HepG2 (cell line): Measurements from ENCODE around the gene RPRD1A. TPM values are rescaled to one million over a fixed set of nuclear protein-coding genes. Genes with fewer than 3 reads are reported as not detected.

Source experiments
- ATAC-seq: fragments of 200-7000 bp; cut with Tn5 transposase; 3 replicates; pipeline ENCODE4 v1.9.1; 2020; ENCODE audit warnings: mild to moderate bottlenecking, moderate library complexity
- BruUV-seq: library from RNA; stranded (reverse); fragments of 400-500 nt; replicated peaks from 2 replicates; lab custom pipeline; 2021; lab: Mats Ljungman, UMichigan
- CTCF ChIA-PET: fragments of 300-600 bp; formaldehyde crosslinking; extraction: SDS; loops from one replicate; lab custom pipeline; 2021; ENCODE audit warnings: low total read pairs, inconsistent platforms, low intra/inter-chr PET ratio; lab: Yijun Ruan, JAX
- POLR2A ChIA-PET: fragments of 350-600 bp; sonication (Branson Sonifier 250); formaldehyde crosslinking; loops from one replicate; lab custom pipeline; 2020; ENCODE audit warnings: antibody characterized with exemption, inconsistent platforms; lab: Yijun Ruan, JAX
- DNase-seq: peaks from one replicate; pipeline ENCODE4 v3.0.0-alpha.2; 2015; ENCODE audit warnings: low spot score
- FAIRE-seq: peaks from 3 replicates; lab custom pipeline; 2011; peaks lifted over from hg19 to GRCh38; lab: Jason Lieb, UNC
- H2AFZ ChIP-seq: one replicate; pipeline ENCODE4 v1.6.1; 2011; ENCODE audit warnings: low read length, inconsistent platforms
- H3K27ac ChIP-seq: fragments of 300-600 bp; 3 replicates; pipeline ENCODE4 v1.8.0; 2011; ENCODE audit warnings: mixed run types, mild to moderate bottlenecking, mixed read lengths, low read length, inconsistent platforms; ENCODE audit not compliant: insufficient read depth; ENCODE audit errors: extremely low read length
- H3K27me3 ChIP-seq, 2 experiments: fragments of 200-600 bp in 1 of 2; 2 replicates in 1 of 2; 3 replicates in 1 of 2; pipeline versions ENCODE4 v1.6.0 to v1.8.0; 2011; ENCODE audit warnings: low read length in 2 of 2, mild to moderate bottlenecking in 2 of 2, moderate library complexity in 2 of 2, inconsistent platforms in 1 of 2; ENCODE audit not compliant: insufficient read depth in 2 of 2, control insufficient read depth in 1 of 2
- H3K36me3 ChIP-seq, 2 experiments: fragments of 200-600 bp in 1 of 2; replicated peaks in 1 of 2; 2 replicates in 1 of 2; 3 replicates in 1 of 2; pipeline versions ENCODE4 v1.5.1 to v1.8.0; 2011; ENCODE audit warnings: low read length in 2 of 2, inconsistent platforms in 1 of 2; ENCODE audit not compliant: insufficient read depth in 2 of 2, control insufficient read depth in 1 of 2
- H3K4me1 ChIP-seq: 2 replicates; pipeline ENCODE4 v1.5.1; 2012; ENCODE audit warnings: low read length, inconsistent platforms; ENCODE audit not compliant: insufficient read depth
- H3K4me2 ChIP-seq: 2 replicates; pipeline ENCODE4 v1.6.0; 2011; ENCODE audit warnings: low read depth, low read length, inconsistent platforms
- H3K4me3 ChIP-seq, 3 experiments: fragments of 200-600 bp in 1 of 3; sonication (generic), shearing (Covaris generic) in 1 of 3; replicated peaks in 1 of 3; 2 replicates each; pipeline ENCODE4 v1.5.1; 2011 to 2016; ENCODE audit warnings: low read length in 3 of 3, inconsistent platforms in 2 of 3, low read depth in 2 of 3, mild to moderate bottlenecking in 2 of 3, control low read depth in 1 of 3, mixed read lengths in 1 of 3; ENCODE audit not compliant: insufficient read depth in 1 of 3
- H3K79me2 ChIP-seq: one replicate; pipeline ENCODE4 v1.6.1; 2011; ENCODE audit warnings: low read length, inconsistent platforms; ENCODE audit not compliant: insufficient read depth
- H3K9ac ChIP-seq: 2 replicates; pipeline ENCODE4 v1.6.0; 2011; ENCODE audit warnings: mild to moderate bottlenecking, low read depth, low read length, inconsistent platforms; ENCODE audit not compliant: insufficient read depth
- H3K9me3 ChIP-seq: 2 replicates; pipeline ENCODE4 v1.5.1; 2012; ENCODE audit warnings: mild to moderate bottlenecking, low read length
- H4K20me1 ChIP-seq: 2 replicates; pipeline ENCODE4 v1.6.0; 2011; ENCODE audit warnings: inconsistent platforms, mild to moderate bottlenecking, low read length, moderate library complexity; ENCODE audit not compliant: insufficient read depth
- BATF2 ChIP-seq: sonication (generic); formaldehyde crosslinking; IDR thresholded peaks from 2 replicates; pipeline ENCODE4 v1.8.0; 2022; ENCODE audit warnings: mild to moderate bottlenecking, missing genetic modification reagents, moderate library complexity
- CREBL2 ChIP-seq: sonication (generic); formaldehyde crosslinking; IDR thresholded peaks from 2 replicates; pipeline ENCODE4 v1.8.1; 2023; ENCODE audit warnings: missing genetic modification reagents, mild to moderate bottlenecking, borderline replicate concordance
- ETS1 ChIP-seq: sonication (generic); formaldehyde crosslinking; IDR thresholded peaks from 2 replicates; pipeline ENCODE4 v1.4.0; 2020; ENCODE audit warnings: missing genetic modification reagents
- FOSL1 ChIP-seq: sonication (generic); formaldehyde crosslinking; IDR thresholded peaks from 2 replicates; pipeline ENCODE4 v1.9.0; 2021; ENCODE audit warnings: missing genetic modification reagents, borderline replicate concordance
- GTF3A ChIP-seq: sonication (generic); formaldehyde crosslinking; conservative IDR thresholded peaks from 2 replicates; pipeline ENCODE4 v1.4.0; 2020; ENCODE audit warnings: mild to moderate bottlenecking, missing genetic modification reagents
- HNF4A ChIP-seq: sonication (generic); formaldehyde crosslinking; IDR thresholded peaks from 2 replicates; pipeline ENCODE4 v1.4.0; 2020; ENCODE audit warnings: missing genetic modification reagents
- MED13 ChIP-seq: sonication (generic); formaldehyde crosslinking; IDR thresholded peaks from 2 replicates; pipeline ENCODE4 v1.5.0; 2020; ENCODE audit warnings: missing genetic modification reagents
- MYC ChIP-seq: sonication (generic); formaldehyde crosslinking; IDR thresholded peaks from 2 replicates; pipeline ENCODE4 v1.9.0; 2021; ENCODE audit warnings: missing genetic modification reagents, borderline replicate concordance
- MYPOP ChIP-seq: sonication (generic); formaldehyde crosslinking; IDR thresholded peaks from 2 replicates; pipeline ENCODE4 v1.8.1; 2023; ENCODE audit warnings: mild to moderate bottlenecking, moderate library complexity, missing genetic modification reagents
- NFATC3 ChIP-seq: sonication (generic); formaldehyde crosslinking; IDR thresholded peaks from 2 replicates; pipeline ENCODE4 v1.5.1; 2020; ENCODE audit warnings: mild to moderate bottlenecking, missing genetic modification reagents
- RBFOX2 ChIP-seq: fragments of 200-400 bp; formaldehyde crosslinking; IDR thresholded peaks from 2 replicates; pipeline ENCODE4 v1.6.1; 2017; ENCODE audit warnings: low read depth, mild to moderate bottlenecking, low read length
- SYNCRIP ChIP-seq: fragments of 200-400 bp; formaldehyde crosslinking; IDR thresholded peaks from 2 replicates; pipeline ENCODE4 v1.6.1; 2018; ENCODE audit warnings: mild to moderate bottlenecking, low read depth, low read length; ENCODE audit not compliant: insufficient read depth
- ZBTB34 ChIP-seq: sonication (generic); formaldehyde crosslinking; IDR thresholded peaks from 2 replicates; pipeline ENCODE4 v1.8.0; 2022; ENCODE audit warnings: mild to moderate bottlenecking, missing genetic modification reagents
- ZFY ChIP-seq: sonication (generic); formaldehyde crosslinking; IDR thresholded peaks from 2 replicates; pipeline ENCODE4 v1.4.0; 2020; ENCODE audit warnings: missing genetic modification reagents
- ZNF207 ChIP-seq: fragments of 450-650 bp; IDR thresholded peaks from 2 replicates; pipeline ENCODE4 v1.6.1; 2016; ENCODE audit warnings: antibody characterized with exemption, borderline replicate concordance
- ZNF230 ChIP-seq: sonication (generic); formaldehyde crosslinking; IDR thresholded peaks from 2 replicates; pipeline ENCODE4 v1.4.0; 2020; ENCODE audit warnings: mild to moderate bottlenecking, missing genetic modification reagents
- ZNF550 ChIP-seq: sonication (generic); formaldehyde crosslinking; IDR thresholded peaks from 2 replicates; pipeline ENCODE4 v1.4.0; 2020; ENCODE audit warnings: mild to moderate bottlenecking, missing genetic modification reagents, borderline replicate concordance
- ZNF556 ChIP-seq: sonication (generic); formaldehyde crosslinking; IDR thresholded peaks from 2 replicates; pipeline ENCODE4 v1.4.0; 2020; ENCODE audit warnings: mild to moderate bottlenecking, missing genetic modification reagents, borderline replicate concordance
- ZNF616 ChIP-seq: sonication (generic); formaldehyde crosslinking; IDR thresholded peaks from 2 replicates; pipeline ENCODE4 v1.5.0; 2020; ENCODE audit warnings: low read depth, mild to moderate bottlenecking, missing genetic modification reagents
- ZNF839 ChIP-seq: sonication (generic); formaldehyde crosslinking; IDR thresholded peaks from 2 replicates; pipeline ENCODE4 v1.4.0; 2020; ENCODE audit warnings: missing genetic modification reagents, mild to moderate bottlenecking, borderline replicate concordance
- WGBS: methylation state at CpG from one replicate; pipeline ENCODE4 v1.1.6; 2017; ENCODE audit warnings: low lambda C conversion rate; 5-methylcytosine and 5-hydroxymethylcytosine counted together
- in situ Hi-C: cut with HindIII; loops from 2 replicates; pipeline ENCODE4 v1.10.0; 2017; ENCODE audit warnings: low pct_unique_long_range_greater_than_20kb; ENCODE audit not compliant: extremely low pct_ligation_motif_present
- intact Hi-C: fragments of 100-400 bp; cut with micrococcal nuclease; formaldehyde crosslinking; loops from one replicate; pipeline ENCODE4 v1.10.0; 2022; ENCODE audit not compliant: unreplicated experiment
- polyA plus RNA-seq, 8 experiments: library from polyadenylated mRNA; depleted of rRNA in 3 of 8; stranded (reverse) in 7 of 8; unstranded in 1 of 8; fragments of >200 nt; fragmentation: Illumina TruSeq in 4 of 8; extraction: Trizol in 4 of 8; gene quantifications; 2 replicates each; pipeline versions ENCODE4 v1.2.1 to v1.2.3, GENCODE V29; 2011 to 2016; ENCODE audit warnings: low read depth in 4 of 8, missing spikeins in 1 of 8, mixed read lengths in 1 of 8; ENCODE audit not compliant: insufficient read depth in 1 of 8
- total RNA-seq, 5 experiments: library from RNA; depleted of rRNA; stranded (reverse); fragments of >200 nt; fragmentation: Illumina TruSeq; extraction: Trizol; gene quantifications; 2 replicates each; pipeline ENCODE4 v1.2.3, GENCODE V29; 2016; ENCODE audit warnings: low read depth in 1 of 5

Gene RPRD1A
- total and polyA plus RNA-seq, 2 of the 13 experiments (the other 11 are each of a cell fraction or from before 2014, with no cell fraction given) = 42.5 to 78.2 TPM

- H3K27ac ChIP-seq = no peak overlapping the region
- peaks cover 6 to 24% of the 10 kb centered on the region in 2 experiments; a peak in 4 of 5 replicates for H3K36me3 ChIP-seq
- no peak overlapping the region for H2AFZ ChIP-seq
- ChIA-PET POLR2A (no interaction called here), CTCF (no interaction called here)
- ATAC-seq (no peak), FAIRE-seq (no peak), DNase-seq (no peak)
- H3K9ac ChIP-seq = no peak overlapping the region
- in situ Hi-C loops = no loop called here
- intact Hi-C loops = no loop called here
- H3K4me2 ChIP-seq = no peak overlapping the region
- no peak overlapping the region for H3K4me3 ChIP-seq
- H3K9me3 ChIP-seq = no peaks in the 10 kb centered on the region
- WGBS = 49% methylated on average over 2 of the region's 2 CpGs
- H3K79me2 ChIP-seq = no peaks in the 10 kb centered on the region
- TF ChIP-seq ETS1 (CRISPR knock-in tag) (no peak), GTF3A (no peak), ZNF550 (no peak), ZNF207 (no peak), MED13 (no peak), ZBTB34 (no peak), CREBL2 (no peak), NFATC3 (CRISPR knock-in tag) (no peak), ZNF230 (CRISPR knock-in tag) (no peak), RBFOX2 (no peak), ZFY (CRISPR knock-in tag) (no peak), ZNF556 (CRISPR knock-in tag) (no peak), SYNCRIP (no peak), ZNF839 (CRISPR knock-in tag) (no peak), MYC (CRISPR knock-in tag) (no peak), MYPOP (CRISPR knock-in tag) (no peak), HNF4A (CRISPR knock-in tag) (no peak), ZNF616 (CRISPR knock-in tag) (no peak), BATF2 (CRISPR knock-in tag) (no peak), FOSL1 (CRISPR knock-in tag) (no peak)
- H3K27me3 ChIP-seq = no peaks in the 10 kb centered on the region
- no peaks in the 10 kb centered on the region for H3K4me1 ChIP-seq
- H4K20me1 ChIP-seq = no peaks in the 10 kb centered on the region
- no TSS peak for BruUV-seq
Measured at GRCh38 chr18:36108196-36108595, 40.8 kb upstream of the RPRD1A start.
